Activated gamma-delta T cell treated with anti-CD3 and anti-CD28 coated beads, Interleukin-2, amount 50 U/mL, for 16 hours (primary cell): ENCODE data around the gene PARD3.

ENCODE experiments used
- DNase-seq: peaks from one replicate; pipeline ENCODE4 v3.0.0-alpha.2; 2020; ENCODE audit warnings: low read depth

The PARD3 gene

GRCh38 chr10:34063592-34063991 is 751.5 kb downstream of the PARD3 start:
- DNase-seq, result no peak

GRCh38 chr10:34061841-34062240 is 753.3 kb downstream of the PARD3 start:
- DNase-seq, result no peak
